Activated T-helper 1 cell treated with anti-CD3 and anti-CD28 coated beads, Interleukin-2, amount 50 U/mL, for 16 hours (primary cell): ENCODE measurements around the gene CCDC63.
A peak's percentile ranks its signal among the peaks of the same experiment; 100 is the strongest.

Experiments used
- DNase-seq, 2 donors: peaks; one replicate each; pipeline ENCODE4 v3.0.0-alpha.2; 2020; ENCODE audit warnings: low read depth in 1 of 2, low spot score in 1 of 2

Gene CCDC63

DNA sequence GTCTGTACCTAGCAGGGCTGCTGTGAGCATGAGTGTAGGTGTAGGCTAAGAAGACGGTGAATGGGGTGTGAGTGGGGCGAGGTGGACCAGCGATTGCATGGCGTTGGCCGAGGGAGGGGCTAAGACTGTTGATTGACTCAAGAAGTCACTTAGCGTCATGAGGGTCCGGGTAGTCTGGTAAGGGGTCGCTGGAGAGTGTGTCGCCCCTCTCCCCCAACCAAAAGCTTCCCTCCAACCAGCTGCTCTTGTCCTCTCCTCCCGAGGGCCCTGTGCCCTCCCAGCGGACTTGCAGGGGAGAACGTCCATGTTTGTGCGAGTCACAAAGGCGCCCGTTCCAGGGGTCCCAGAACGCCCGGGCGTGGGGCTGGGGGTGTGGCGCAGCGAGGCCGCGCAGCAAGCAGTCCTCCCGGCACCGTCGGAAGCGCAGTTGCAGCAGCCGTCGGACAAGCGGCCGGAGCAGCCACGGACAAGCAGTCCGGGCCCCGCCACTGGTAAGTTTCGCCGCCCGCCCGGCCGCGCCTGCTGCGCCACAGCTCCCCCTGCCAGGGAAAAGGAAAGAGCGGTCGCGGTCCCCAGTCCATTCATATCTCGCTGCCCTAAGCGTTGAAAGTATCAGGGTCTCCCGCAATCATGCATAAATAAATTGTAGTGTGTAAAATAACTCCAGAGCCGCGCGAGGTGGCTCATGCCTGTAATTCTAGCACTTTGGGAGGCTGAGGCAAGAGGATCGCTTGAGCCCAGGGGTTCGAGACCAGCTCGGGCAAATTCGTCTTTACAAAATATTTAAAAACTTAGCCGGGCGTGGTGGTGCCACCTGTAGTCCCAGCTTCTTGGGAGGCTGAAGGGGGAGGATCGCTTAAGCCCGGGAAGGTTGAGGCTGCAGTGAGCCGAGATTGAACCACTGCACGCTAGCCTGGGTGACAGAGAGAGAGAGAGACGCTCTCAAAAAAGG is at the start of gene CCDC63:
Gene CCDC63, plus strand, starts transcription at position 373 of the 952 bp plus-strand sequence. CDS start 5,968 bp downstream, outside the sequence.
- DNase-seq = no peak

DNA sequence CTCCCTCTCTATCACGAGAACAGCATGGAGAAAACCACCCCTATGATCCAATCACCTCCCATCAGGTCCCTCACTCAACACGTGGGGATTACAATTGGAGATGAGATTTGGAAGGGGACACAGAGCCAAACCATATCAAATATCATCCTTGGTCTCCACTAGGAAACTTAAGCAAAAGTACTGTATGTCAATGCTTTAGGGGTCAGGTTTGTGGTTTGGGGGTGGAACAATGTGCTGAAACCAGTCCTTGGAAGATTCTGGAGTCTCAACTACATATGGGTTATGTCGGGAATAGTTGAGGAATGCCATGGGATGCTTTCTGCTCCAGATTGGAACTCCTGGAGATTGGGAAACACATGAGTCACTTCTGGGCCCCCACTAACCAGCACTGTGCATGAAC is 48.3 kb upstream of the CCDC63 start:
- no peak for DNase-seq

DNA sequence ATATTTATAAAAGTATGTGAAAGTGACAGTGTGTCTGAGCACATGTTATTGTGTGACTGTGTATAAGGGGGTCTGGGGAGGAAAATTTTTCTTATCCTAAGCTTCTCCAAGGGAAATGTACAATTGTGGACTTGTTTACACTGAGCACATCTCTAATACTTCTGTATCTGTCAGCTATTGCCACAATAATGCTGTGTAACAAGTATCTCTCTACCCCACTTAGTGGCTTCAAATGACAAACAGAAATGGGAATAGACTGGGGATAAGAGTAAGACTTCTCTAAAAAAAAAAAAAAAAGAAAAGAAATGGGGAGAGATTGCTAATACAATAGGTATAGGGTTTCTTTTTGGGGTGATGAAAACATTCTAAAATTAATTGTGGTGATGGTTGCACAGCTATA is 44.3 kb upstream of the CCDC63 start:
- DNase-seq = no peak

DNA sequence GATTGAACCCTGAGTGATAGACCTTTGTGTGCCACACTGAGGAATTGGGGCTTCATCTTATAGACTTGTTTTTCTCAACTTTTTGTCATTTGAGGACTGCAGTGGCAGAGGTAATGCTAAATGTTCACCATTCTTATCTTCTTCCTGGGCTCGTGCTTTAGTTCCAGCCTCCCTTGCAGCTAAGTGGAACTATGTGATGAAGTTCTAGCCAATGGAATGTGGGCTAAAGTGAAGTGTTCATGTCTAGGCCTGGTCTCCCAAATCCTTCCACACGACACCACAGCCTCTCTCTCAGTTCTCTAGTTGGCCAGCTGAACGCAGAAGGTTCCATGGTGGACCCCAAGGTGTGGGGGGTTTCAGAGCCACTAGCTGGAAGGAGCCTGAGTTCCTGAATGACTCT is 42.4 kb upstream of the CCDC63 start:
- DNase-seq = no peak

DNA sequence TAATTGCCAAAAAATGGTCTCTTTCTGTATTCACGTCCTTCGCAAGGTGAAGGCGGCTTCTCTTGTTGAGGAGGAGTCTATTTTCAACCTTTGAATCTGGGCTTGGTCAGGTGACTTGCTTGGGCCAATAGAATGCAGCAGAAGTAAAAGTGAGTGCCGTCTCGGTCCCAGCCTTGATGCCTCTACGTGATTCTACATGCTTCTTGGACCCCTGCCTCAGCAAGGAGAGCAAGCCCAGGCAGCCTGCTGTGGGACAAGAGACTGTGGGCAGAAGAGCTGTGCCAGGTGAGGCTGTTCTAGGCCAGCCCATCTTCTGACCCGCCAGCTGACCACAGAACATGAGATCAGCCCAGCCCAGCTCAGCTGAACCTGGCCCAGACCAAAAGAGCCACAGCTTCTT is 39.1 kb upstream of the CCDC63 start:
- DNase-seq = no peak

DNA sequence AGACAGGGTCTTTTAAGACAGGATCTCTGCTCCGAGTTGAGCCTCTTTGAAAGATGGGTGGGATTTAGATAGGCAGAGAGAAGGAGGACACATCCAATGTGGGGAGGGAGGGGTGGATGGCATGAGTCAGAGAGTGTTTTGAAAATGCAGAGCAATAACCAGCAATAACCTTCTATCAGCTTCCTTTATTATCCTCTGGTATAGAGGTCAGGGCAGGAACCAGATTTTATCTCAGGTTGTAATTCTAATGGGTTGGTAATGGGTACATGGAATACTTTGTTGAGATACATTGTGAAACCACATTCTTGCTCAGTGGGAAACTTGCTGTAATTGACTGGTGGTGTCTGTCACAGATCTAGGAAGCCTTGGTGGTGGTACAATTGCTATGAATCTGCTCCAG is 37.6 kb upstream of the CCDC63 start:
- no peak for DNase-seq

DNA sequence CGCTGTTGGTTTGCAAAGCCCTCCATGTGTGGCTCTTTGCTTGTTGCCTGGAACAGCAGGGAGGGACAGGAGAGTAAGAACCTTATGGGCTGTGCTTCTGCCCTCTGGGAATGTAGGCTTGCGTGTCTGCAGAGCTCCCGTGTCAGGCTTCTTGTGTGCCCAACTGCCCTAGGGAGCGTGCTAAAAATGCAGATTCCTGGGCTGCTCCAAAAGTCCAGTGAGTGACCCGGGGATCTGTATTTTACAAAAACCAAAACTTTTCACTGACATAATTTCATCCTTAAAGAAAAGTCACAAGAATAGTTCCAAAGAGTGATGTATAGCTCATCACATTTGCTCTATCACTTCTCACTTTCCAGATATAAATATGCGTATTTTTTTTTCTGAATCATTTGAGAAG is 34.8 kb upstream of the CCDC63 start:
- DNase-seq = no peak

DNA sequence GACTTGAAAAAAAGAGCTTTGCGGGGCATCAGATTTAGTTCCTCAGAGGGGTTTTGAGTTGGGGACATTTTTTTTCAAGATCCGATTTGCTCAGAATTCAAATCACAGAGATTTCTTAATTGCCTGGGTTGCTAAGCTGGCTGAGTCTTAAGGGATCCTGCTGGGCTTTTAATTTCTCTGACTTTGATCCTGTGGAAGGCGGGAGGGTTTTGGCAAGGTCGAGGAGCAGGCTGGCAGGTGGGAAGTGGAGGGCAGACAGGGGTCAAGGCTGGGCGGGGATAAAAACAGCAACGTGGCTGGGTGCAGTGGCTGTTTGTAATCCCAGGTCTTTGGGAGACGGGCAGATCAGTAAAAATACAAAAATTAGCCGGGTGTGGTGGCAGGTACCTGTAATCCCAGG is 33.5 kb upstream of the CCDC63 start:
- no peak for DNase-seq

DNA sequence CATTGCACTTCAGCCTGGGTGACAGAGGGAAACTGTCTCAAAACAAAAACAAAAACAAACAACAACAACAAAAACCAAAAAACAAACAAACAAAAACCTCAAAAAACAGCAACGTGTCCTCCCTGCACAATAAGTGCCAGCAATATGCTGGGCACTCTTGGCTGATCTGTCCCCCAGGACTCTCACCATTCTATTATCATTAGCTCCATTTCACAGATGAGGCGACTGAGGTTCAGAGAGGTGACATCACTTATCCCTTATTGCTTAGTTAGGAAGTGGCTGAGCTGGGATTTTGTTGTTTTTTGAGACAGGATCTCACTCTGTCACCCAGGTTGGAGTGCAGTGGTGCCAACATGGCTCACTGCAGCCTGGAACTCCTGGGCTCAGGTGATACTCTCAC is 33.0 kb upstream of the CCDC63 start:
- no peak for DNase-seq

DNA sequence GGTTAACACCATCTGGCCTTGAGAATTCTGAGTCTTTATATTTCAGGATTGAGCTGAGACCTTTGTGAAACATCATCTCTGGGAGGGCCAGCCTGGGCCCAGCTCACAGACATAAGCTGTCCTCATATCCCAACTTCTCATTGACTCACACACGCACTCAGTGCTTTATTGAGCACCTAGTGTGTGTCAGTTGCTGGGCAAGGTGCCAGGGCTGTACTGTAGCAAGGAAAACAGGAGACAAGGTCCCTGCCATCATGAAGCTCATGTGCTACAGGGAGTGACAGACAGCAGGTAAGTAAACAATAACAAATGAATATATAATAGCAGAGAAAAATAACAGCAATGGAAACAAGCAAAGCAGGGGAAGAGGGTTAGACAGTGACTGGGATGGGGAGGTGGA is 30.5 kb upstream of the CCDC63 start:
- no peak for DNase-seq

DNA sequence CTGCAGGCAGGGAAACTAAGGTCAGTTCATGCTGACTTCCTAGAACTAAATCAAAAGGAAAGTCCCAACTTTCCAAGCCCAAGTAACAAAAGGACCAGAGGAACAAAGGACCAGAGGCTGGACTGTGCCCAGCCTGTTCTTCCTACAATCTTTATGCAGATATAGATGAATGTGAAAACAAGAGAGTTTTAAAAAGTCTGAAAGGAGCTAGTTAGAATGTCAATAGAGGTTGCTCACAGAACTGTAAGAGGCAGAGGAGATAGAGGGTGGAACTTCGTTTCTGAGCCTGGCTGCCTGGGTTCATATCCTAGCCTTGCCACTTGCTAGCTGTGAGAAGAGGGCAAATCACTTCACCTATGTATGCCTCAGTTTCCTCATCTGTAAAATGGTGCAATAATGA is 30.0 kb upstream of the CCDC63 start:
- no peak for DNase-seq

DNA sequence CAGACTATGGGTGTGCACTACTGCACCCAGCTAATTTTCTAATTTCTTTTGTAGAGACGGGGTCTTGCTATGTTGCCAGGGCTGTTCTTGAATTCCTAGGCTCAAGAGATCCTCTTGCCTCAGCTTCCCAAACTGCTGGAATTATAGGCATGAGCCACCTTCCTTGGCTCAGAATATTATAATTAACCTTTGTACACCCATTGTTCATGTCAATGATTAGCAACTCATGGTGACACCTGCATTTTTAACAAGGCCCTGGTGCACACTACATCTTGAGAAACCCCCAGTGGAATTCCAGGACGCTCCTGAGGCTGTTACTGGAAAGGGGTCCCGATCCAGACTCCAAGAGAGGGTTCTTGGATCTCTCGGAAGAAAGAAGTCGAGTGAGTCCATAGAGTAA is 28.3 kb upstream of the CCDC63 start:
- no peak for DNase-seq

DNA sequence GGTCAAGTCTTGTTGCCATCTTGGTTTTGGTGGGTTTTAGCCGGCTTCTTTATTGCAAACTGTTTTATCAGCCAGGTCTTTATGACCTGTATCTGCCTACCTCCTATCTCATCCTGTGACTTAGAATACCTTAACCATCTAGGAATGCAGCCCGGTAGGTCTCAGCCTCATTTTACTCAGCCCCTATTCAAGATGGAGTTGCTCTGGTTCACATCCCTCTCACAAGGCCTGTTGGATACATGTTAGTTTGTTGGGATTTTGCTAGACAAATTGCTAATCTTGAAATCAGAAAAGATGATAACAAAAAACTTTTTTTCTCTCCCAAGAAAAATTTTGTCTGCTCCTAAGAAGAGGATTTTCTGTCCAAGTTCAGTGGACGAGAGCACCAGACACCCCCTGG is 27.6 kb upstream of the CCDC63 start:
- no peak for DNase-seq

DNA sequence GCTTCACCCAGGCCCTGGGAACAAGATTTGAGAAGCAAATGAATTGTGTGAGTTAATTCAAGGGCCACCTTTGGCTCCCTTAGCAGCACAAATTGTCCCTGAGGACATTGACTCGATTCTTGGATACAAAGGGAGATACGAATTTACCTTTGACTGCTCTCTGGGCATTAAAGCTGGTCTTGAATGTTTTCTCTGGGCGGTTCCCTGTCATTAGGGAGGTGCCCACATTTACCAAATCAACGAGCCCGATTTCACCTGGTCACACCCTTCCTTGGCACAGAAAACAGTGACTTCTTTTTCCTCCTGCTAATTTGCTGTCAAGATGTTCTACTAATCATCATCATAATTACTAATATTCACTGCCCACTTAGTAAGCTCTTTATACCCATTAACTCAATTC is 27.1 kb upstream of the CCDC63 start:
- no peak for DNase-seq

DNA sequence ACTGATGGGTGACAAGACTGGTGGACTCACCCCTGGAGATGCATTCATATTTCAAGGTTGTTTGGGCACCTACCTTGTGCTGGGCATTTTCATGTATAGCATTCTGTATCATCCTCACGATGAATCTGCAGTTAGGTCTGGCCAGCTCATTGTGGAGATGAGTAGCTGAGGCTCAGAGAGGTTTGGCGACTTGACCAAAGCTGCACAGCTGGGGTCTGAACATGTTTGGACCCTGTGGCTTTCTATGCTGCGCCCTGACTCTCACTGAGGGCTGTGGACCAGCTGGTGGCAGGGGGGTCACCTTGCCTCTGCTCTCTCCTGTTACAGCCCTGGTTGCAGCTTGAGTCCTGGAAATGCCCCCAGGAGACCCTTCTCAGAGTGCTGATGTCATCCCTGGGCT is 24.9 kb upstream of the CCDC63 start:
- no peak for DNase-seq

DNA sequence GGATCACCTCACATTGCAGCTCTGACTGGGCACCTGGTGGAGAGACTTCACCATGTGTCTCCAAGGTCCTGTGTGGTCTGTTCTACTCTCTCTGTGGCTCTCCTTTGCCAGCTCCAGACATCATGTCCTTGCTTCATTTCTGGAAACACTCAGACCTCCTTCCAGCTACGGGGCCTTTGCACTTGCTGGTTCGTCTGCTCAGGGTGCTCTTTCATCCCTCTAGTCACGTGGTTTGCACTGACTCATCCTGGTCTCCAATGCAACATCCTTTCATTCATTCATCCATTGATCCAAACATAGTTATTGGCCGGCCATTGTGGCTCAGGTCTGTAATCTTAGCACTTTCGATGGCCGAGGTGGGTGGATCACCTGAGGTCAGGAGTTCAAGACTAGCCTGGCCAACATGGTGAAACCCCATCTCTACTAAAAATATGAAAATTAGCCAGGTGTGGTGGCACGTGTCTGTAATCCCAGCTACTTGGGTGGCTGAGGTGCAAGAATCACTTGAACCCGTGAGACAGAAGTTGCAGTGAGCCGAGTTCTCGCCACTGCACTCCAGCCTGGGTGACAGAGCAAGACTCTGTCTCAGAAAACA is 23.9 kb upstream of the CCDC63 start:
- no peak for DNase-seq

DNA sequence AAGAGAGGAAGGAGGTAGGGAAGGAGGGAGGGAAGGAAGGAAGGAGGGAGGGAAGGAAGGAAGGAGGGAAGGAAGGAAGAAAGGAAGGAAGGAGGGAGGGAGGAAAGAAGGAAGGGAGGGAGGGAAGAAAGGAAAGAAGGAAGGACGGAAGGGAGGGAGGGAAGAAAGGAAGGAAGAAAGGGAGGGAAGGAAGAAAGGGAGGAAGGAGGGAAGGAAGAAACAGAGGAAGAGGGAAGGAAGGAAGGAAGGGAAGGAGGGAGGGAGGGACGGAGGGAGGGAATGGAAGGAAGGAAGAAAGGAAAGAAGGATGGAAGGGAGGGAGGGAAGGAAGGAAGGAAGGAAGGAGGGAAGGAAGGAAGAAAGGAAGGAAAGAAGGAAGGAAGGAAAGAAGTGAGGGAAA is 22.4 kb upstream of the CCDC63 start:
- no peak for DNase-seq

DNA sequence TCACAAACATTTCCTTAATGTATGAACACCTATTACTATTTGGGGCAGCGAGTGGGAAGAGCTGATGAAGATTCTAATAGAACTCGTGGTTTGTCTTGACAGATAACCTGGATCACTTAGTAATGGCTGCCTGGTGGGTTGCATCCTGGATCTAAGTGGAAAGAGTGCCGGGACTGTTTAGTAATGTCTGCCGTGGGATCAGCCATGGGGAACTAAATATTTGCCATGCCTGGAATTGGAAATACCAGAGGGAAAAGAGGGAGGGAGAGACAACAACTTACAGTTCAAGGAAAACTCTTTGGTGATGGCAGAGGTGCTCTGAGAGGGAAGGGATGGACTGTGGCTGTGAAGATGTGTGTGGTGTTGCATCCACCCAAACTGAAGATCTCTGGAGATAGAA is 21.3 kb upstream of the CCDC63 start:
- DNase-seq = no peak

DNA sequence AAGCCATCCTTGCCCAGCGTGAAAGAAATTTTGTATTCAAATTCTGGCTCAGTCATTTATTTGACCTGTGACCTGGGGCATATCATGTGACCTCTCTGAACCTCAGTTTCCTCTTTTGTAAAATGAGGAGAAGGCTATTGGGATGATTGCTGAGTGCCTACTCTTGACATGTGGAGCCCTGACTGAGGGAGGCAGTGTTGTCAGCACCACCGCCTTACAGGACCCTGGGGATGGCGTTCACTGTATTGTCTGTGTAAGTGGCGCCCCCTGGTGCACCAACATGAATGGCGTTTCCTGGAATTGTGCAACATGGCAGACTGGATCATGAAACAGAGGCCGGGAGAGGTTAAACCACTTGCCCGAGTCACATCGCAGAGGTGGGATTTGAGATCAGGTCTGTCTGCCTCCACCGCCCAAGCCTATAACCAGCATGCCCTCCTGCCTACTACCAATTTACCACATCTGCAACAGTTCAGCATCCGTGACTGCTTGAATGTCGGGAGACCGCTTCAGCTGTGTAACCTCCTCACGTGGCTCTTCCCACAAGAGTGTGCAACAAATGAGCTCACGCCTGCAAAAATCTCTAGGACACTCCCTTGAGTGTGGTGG is 20.1 kb upstream of the CCDC63 start:
- DNase-seq = peak; percentile 71

DNA sequence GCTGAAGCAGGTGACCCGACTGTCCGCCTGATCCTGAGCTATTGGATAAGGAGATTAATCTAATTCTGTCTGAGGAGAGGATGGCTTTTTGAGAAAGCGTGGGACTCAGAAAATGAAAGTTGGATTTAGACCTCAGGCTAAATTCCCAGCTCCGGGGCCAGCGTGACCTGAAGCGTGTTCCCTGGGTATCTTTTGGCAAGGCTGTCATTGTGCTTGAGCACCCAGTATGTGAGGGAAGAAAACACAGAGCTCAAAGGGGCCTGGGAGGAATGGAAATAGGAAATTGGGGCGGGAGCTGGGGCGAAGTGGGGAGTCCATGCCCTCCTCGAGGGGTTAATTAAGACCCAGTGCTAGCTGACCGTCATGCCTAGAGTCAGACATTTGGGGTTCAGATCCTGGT is 17.5 kb upstream of the CCDC63 start:
- no peak for DNase-seq

DNA sequence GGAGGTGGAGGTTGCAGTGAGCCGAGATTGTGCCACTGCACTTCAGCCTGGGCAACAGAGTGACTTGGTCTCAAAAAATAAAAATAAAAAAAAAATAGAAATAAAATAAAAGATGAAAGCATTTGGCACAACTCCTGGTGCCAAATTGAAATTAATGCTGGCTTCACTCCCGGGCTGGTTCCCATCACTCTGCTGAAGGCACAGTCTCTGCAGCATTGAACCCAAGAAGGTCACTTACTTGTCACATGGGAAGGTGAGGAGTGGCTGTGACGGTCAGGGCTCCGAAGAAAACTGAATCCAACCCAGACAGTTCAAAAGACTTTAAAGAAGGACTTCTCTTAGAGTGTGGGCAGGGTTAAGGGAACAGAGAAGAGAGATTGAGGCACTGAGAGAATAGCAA is 10.5 kb upstream of the CCDC63 start:
- no peak for DNase-seq

DNA sequence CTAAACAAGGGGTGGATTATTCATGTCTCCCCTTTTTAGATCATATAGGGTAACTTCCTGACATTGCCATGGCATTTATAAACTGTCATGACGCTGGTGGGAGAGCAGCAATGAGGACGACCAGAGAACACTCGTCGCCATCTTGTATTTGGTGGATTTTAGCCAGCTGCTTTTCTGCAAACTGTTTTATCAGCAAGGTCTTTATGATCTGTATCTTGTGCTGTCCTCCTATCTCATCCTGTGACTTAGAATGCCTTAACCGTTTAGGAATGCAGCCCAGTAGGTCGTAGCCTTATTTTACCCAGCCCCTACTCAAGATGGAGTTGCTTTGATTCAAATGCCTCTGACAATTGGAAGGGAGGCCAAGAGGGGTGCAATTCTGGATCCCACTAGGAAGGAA is 5.8 kb upstream of the CCDC63 start:
- no peak for DNase-seq
